Tibial nerve (tissue), 4 donors: ENCODE data around the gene GPR78. TPM values are rescaled to one million over a fixed set of nuclear protein-coding genes. Genes with fewer than 3 reads are reported as not detected.

Source experiments
- DNase-seq, 2 donors: peaks; one replicate each; pipeline ENCODE4 v3.0.0-alpha.2; 2019; ENCODE audit warnings: low spot score in 2 of 2
- H3K27ac ChIP-seq, 4 donors: fragments of 200-600 bp; sonication (generic) in 3 of 4; one replicate each; pipeline ENCODE4 v1.5.1; 2017 to 2019; ENCODE audit warnings: mild to moderate bottlenecking in 1 of 4
- H3K27me3 ChIP-seq, 2 donors: fragments of 200-600 bp; sonication (generic) in 1 of 2; one replicate each; pipeline versions ENCODE4 v1.5.1 to v1.6.0; 2017 to 2019
- H3K36me3 ChIP-seq, 3 donors: fragments of 200-600 bp; sonication (generic); one replicate each; pipeline ENCODE4 v1.5.1; 2018 to 2019
- H3K4me1 ChIP-seq, 4 donors: fragments of 200-600 bp; sonication (generic) in 3 of 4; one replicate each; pipeline ENCODE4 v1.5.1; 2017 to 2019
- H3K4me3 ChIP-seq, 4 donors: fragments of 200-600 bp; sonication (generic) in 3 of 4; one replicate each; pipeline ENCODE4 v1.5.1; 2017 to 2019; ENCODE audit warnings: mild to moderate bottlenecking in 1 of 4, moderate library complexity in 1 of 4
- H3K9me3 ChIP-seq, 4 donors: fragments of 200-600 bp; sonication (generic) in 3 of 4; one replicate each; pipeline ENCODE4 v1.5.1; 2017 to 2019
- EP300 ChIP-seq, 2 donors: sonication (generic); formaldehyde crosslinking; IDR thresholded peaks; one replicate each; pipeline ENCODE4 v1.6.1; 2017; ENCODE audit warnings: antibody characterized with exemption in 2 of 2, mild to moderate bottlenecking in 1 of 2
- POLR2A ChIP-seq, 2 donors: fragments of 450-650 bp; IDR thresholded peaks; one replicate each; pipeline ENCODE4 v1.6.1; 2017; ENCODE audit warnings: antibody characterized with exemption in 2 of 2, mild to moderate bottlenecking in 2 of 2, moderate library complexity in 2 of 2
- WGBS, 2 donors: methylation state at CpG; one replicate each; pipeline ENCODE4 v1.1.5; 2018; 5-methylcytosine and 5-hydroxymethylcytosine counted together
- total RNA-seq, 4 donors: library from RNA; depleted of rRNA; stranded (reverse); fragments of >200 nt; gene quantifications; one replicate each; pipeline ENCODE4 v1.1.0, GENCODE V29; 2016
- TF ChIP-seq, protein P1 (sequence below), 5 experiments: fragments of 200-600 bp in 3 of 5; fragments of 450-650 bp in 2 of 5; sonication (generic) in 3 of 5; IDR thresholded peaks; one replicate each; pipeline ENCODE4 v1.5.1; 2016 to 2019; ENCODE audit warnings: antibody characterized with exemption in 5 of 5, mild to moderate bottlenecking in 3 of 5, moderate library complexity in 2 of 5

The GPR78 gene
- total RNA-seq, 4 donors from 2014 or later: not detected

GRCh38 chr4:8602686-8603430, 22.7 kb downstream of the GPR78 start:
- DNase-seq: no peak
- H3K4me3 ChIP-seq: no peak overlapping the region
- H3K27ac ChIP-seq: no peak overlapping the region
- WGBS, 2 donors: 68 to 70% methylated on average over 14 to 17 of the region's 19 CpGs
- H3K27me3 ChIP-seq: peaks cover 0 to 5% of the 10 kb centered on the region in 2 donors
- no peaks in the 10 kb centered on the region for H3K9me3 ChIP-seq
- TF ChIP-seq EP300 (IDR thresholded peaks at IDR 0.05): no peak
- TF ChIP-seq POLR2A (IDR thresholded peaks at IDR 0.05): no peak
- TF ChIP-seq, protein P1, sequence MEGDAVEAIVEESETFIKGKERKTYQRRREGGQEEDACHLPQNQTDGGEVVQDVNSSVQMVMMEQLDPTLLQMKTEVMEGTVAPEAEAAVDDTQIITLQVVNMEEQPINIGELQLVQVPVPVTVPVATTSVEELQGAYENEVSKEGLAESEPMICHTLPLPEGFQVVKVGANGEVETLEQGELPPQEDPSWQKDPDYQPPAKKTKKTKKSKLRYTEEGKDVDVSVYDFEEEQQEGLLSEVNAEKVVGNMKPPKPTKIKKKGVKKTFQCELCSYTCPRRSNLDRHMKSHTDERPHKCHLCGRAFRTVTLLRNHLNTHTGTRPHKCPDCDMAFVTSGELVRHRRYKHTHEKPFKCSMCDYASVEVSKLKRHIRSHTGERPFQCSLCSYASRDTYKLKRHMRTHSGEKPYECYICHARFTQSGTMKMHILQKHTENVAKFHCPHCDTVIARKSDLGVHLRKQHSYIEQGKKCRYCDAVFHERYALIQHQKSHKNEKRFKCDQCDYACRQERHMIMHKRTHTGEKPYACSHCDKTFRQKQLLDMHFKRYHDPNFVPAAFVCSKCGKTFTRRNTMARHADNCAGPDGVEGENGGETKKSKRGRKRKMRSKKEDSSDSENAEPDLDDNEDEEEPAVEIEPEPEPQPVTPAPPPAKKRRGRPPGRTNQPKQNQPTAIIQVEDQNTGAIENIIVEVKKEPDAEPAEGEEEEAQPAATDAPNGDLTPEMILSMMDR (IDR thresholded peaks at IDR 0.05): no peak
- peaks cover 0 to 5% (median 0%) of the 10 kb centered on the region in 4 donors for H3K4me1 ChIP-seq
- no peaks in the 10 kb centered on the region for H3K36me3 ChIP-seq

DNA sequence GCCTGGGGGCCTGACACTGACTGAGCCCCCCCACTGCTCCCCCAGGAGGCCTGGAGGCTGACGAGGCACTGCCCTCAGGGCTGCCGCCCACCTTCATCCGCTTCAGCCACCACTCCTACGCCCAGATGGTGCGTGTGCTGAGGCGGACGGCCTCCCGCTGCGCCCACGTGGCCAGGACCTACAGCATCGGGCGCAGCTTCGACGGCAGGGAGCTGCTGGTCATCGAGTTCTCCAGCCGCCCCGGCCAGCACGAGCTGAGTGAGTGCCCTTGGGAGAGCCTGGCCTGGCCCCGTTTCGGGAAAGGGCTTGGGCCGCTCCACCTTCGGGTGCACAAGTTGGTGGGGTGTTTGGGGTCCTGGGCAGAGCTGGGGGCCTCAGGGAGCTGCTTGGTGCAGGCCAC, 23.7 kb downstream of the GPR78 start:
- Histone ChIP-seq H3K27me3 (peaks cover 0 to 5% of the 10 kb centered on the region in 2 donors), H3K36me3 (no peaks in the 10 kb centered on the region), H3K27ac (no peak overlapping the region), H3K4me1 (peaks cover 0 to 8% (median 0%) of the 10 kb centered on the region in 4 donors), H3K9me3 (no peaks in the 10 kb centered on the region), H3K4me3 (no peak overlapping the region)
- DNase-seq: no peak
- TF ChIP-seq, protein P1 (IDR thresholded peaks at IDR 0.05): no peak
- TF ChIP-seq POLR2A (IDR thresholded peaks at IDR 0.05) (no peak), EP300 (IDR thresholded peaks at IDR 0.05) (no peak)
- WGBS, 2 donors: 81 to 86% methylated on average over 16 to 19 of the region's 22 CpGs

GRCh38 chr4:8605289-8605688, 25.1 kb downstream of the GPR78 start:
- TF ChIP-seq EP300 (IDR thresholded peaks at IDR 0.05) (no peak), POLR2A (IDR thresholded peaks at IDR 0.05) (no peak)
- TF ChIP-seq, protein P1 (IDR thresholded peaks at IDR 0.05): no peak
- peaks cover 0 to 5% of the 10 kb centered on the region in 2 donors for H3K27me3 ChIP-seq
- 96% methylated on average over 1 of the region's 1 CpG for WGBS, 2 donors
- no peaks in the 10 kb centered on the region for H3K9me3 ChIP-seq
- no peak for DNase-seq
- no peak overlapping the region for H3K4me3 ChIP-seq
- H3K36me3 ChIP-seq: no peaks in the 10 kb centered on the region
- peaks cover 0 to 8% (median 0%) of the 10 kb centered on the region in 4 donors for H3K4me1 ChIP-seq
- H3K27ac ChIP-seq: no peak overlapping the region

GRCh38 chr4:8606476-8606875, 26.3 kb downstream of the GPR78 start:
- no peaks in the 10 kb centered on the region for H3K9me3 ChIP-seq
- DNase-seq: no peak
- H3K4me3 ChIP-seq: no peak overlapping the region
- no peaks in the 10 kb centered on the region for H3K36me3 ChIP-seq
- H3K4me1 ChIP-seq: peaks cover 0 to 8% (median 0%) of the 10 kb centered on the region in 4 donors
- TF ChIP-seq POLR2A (IDR thresholded peaks at IDR 0.05) (no peak), EP300 (IDR thresholded peaks at IDR 0.05) (no peak)
- TF ChIP-seq, protein P1 (IDR thresholded peaks at IDR 0.05): no peak
- peaks cover 0 to 5% of the 10 kb centered on the region in 2 donors for H3K27me3 ChIP-seq
- WGBS, 2 donors: 69 to 83% methylated on average over 21 to 26 of the region's 26 CpGs
- H3K27ac ChIP-seq: no peak overlapping the region

- H3K36me3 ChIP-seq: no peaks in the 10 kb centered on the region
- no peaks in the 10 kb centered on the region for H3K9me3 ChIP-seq
- H3K27me3 ChIP-seq: peaks cover 0 to 5% of the 10 kb centered on the region in 2 donors
- 64 to 73% methylated on average over 10 of the region's 10 CpGs for WGBS, 2 donors
- no peak for DNase-seq
- no peak overlapping the region for H3K27ac ChIP-seq
- peaks cover 0 to 8% (median 0%) of the 10 kb centered on the region in 4 donors for H3K4me1 ChIP-seq
- TF ChIP-seq, protein P1 (IDR thresholded peaks at IDR 0.05): no peak
- TF ChIP-seq EP300 (IDR thresholded peaks at IDR 0.05) (no peak), POLR2A (IDR thresholded peaks at IDR 0.05) (no peak)
- H3K4me3 ChIP-seq: no peak overlapping the region
These were observed 26.8 kb downstream of the GPR78 start for GRCh38 chr4:8606966-8607365.
